Right atrium auricular region (tissue), 2 donors: ENCODE measurements around the gene CAPZB. TPM values are rescaled to one million over a fixed set of nuclear protein-coding genes. Genes with fewer than 3 reads are reported as not detected.

Experiments used
- DNase-seq: peaks from one replicate; pipeline ENCODE4 v3.0.0-alpha.2; 2019; ENCODE audit warnings: low spot score
- H3K27ac ChIP-seq, 2 donors: fragments of 200-600 bp; sonication (generic); 1 replicate in 1 of 2; 2 replicates in 1 of 2; pipeline ENCODE4 v1.5.1; 2016 to 2019
- H3K27me3 ChIP-seq, 2 donors: fragments of 200-600 bp; sonication (generic); one replicate each; pipeline versions ENCODE4 v1.5.1 to v1.6.0; 2017 to 2019
- H3K36me3 ChIP-seq: fragments of 200-600 bp; sonication (generic); one replicate; pipeline ENCODE4 v1.5.1; 2016
- H3K4me1 ChIP-seq, 2 donors: fragments of 200-600 bp; sonication (generic); one replicate each; pipeline versions ENCODE4 v1.5.1 to v1.6.0; 2017 to 2019
- H3K4me3 ChIP-seq, 2 donors: fragments of 200-600 bp; sonication (generic); 1 replicate in 1 of 2; 2 replicates in 1 of 2; pipeline ENCODE4 v1.5.1; 2017 to 2019; ENCODE audit warnings: mild to moderate bottlenecking in 1 of 2, moderate library complexity in 1 of 2
- H3K9me3 ChIP-seq, 2 donors: fragments of 200-600 bp; sonication (generic); one replicate each; pipeline ENCODE4 v1.5.1; 2019
- total RNA-seq, 2 donors: library from RNA; depleted of rRNA; stranded (reverse); fragments of >200 nt; gene quantifications; one replicate each; pipeline ENCODE4 v1.1.0, GENCODE V29; 2016
- TF ChIP-seq, protein P1 (sequence below), 2 donors: fragments of 200-600 bp; sonication (generic); IDR thresholded peaks; one replicate each; pipeline ENCODE4 v1.5.1; 2019; ENCODE audit warnings: antibody characterized with exemption in 2 of 2

CAPZB gene
- total RNA-seq, 2 donors from 2014 or later: 87.8 to 122 TPM

DNA sequence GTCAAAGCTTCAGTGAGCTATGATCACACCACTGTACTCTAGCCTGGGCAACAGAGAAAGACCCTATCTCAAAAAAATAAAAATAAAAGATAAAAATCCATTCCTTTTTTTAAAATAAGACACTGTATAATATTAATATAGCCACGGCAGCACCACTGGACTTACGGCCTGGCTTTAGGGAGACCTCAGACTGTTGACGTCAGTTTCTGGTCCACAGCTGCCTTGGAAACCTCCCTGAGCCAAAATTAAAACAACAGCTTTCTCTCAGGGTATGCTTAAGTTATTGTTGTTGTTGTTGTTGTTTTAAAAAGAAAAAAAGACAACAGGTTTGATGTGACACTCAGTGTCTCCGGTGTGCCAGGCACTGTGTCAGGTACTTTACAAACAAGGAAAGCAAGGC, 42.0 kb downstream of the CAPZB start:
- Histone ChIP-seq H3K4me3 (no peak overlapping the region), H3K36me3 (no peaks in the 10 kb centered on the region), H3K27ac (peak overlapping the region; percentile 49 to 59), H3K27me3 (no peaks in the 10 kb centered on the region), H3K9me3 (no peaks in the 10 kb centered on the region), H3K4me1 (peaks cover 0 to 85% of the 10 kb centered on the region in 2 donors)
- DNase-seq: no peak
- TF ChIP-seq, protein P1, sequence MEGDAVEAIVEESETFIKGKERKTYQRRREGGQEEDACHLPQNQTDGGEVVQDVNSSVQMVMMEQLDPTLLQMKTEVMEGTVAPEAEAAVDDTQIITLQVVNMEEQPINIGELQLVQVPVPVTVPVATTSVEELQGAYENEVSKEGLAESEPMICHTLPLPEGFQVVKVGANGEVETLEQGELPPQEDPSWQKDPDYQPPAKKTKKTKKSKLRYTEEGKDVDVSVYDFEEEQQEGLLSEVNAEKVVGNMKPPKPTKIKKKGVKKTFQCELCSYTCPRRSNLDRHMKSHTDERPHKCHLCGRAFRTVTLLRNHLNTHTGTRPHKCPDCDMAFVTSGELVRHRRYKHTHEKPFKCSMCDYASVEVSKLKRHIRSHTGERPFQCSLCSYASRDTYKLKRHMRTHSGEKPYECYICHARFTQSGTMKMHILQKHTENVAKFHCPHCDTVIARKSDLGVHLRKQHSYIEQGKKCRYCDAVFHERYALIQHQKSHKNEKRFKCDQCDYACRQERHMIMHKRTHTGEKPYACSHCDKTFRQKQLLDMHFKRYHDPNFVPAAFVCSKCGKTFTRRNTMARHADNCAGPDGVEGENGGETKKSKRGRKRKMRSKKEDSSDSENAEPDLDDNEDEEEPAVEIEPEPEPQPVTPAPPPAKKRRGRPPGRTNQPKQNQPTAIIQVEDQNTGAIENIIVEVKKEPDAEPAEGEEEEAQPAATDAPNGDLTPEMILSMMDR (IDR thresholded peaks at IDR 0.05): no peak

DNA sequence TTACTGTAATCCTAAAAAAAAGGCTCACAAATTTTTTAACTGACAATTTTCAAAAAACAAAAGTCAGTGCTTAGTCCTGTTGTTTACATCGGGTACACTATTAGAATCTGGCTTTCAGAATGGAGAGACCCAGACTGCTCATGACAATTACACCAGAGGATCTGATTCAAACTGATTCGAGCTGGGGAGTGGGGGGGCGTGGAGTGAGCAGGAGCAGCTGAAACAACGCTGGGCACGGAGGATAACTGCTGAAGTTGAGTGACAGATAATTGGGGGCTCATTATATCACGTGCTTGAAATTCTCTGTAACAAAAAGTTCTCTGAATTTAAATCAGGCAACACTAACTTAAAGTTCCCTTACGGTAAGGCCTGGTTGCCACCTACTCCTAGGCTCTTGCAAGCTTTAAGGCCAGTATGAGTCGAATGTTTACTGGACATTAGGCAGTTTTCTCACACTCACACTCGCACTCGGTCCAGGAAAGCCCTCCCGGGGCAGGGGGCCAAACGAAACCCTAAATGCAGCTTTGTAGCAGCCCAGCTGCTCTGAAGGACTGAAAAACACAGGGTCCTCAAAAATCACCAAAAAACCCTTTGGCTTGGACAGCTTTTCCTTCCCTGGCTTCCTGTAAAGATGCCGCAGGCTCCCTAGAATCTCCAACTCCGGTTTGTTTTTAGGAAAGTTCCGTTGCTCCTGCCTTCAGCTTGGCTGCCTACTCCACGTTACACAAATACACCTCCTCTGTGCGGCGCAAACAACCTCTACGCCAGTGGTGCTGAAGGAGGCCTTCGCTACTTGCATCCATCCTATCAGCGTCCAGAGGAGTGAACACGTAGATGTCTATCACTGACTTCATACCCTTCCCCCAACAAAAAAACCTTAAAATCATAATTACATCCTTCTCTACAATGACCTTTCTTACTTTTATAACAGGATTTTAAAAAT, 42.9 kb downstream of the CAPZB start:
- H3K4me1 ChIP-seq: peaks cover 0 to 85% of the 10 kb centered on the region in 2 donors
- peak overlapping the region; percentile 49 to 59 for H3K27ac ChIP-seq
- TF ChIP-seq, protein P1 (IDR thresholded peaks at IDR 0.05): no peak
- no peaks in the 10 kb centered on the region for H3K27me3 ChIP-seq
- no peak for DNase-seq
- H3K36me3 ChIP-seq: no peaks in the 10 kb centered on the region
- no peak overlapping the region for H3K4me3 ChIP-seq
- H3K9me3 ChIP-seq: no peaks in the 10 kb centered on the region

DNA sequence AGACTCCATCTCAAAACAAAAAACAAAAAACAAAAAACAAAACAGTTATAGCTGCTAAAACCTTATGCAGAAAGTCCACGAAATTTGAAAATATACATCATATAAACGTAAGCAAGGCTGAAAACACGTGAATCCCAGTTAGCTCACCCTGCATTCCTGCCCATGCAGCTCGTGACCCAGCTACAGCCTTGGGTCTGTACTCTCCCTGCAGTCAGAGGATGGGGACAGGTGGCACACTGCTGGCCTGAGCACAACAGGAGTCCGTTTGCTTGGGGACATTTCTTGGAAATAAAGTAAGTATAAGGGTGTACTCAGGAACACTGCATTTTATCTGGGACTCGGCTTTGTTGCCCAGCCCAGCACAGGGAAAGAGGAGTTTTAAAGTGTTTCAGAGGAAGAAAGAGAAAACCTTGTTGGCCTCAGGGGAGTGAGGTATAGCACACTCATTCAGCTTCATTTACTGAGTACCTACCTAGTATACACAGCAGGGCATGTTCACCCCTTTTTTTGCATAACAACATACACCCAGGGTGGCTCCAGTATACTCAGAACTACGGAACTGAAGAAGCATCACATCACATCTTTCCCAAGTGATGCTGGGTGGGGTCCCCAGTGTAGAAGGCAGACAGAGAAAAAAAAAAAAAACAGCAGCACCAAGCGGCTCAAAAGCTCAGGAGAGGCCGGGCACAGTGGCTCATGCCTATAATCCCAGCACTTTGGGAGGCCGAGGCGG, 44.1 kb downstream of the CAPZB start:
- Histone ChIP-seq H3K4me3 (no peak overlapping the region), H3K4me1 (peaks cover 0 to 90% of the 10 kb centered on the region in 2 donors), H3K27me3 (no peaks in the 10 kb centered on the region), H3K36me3 (no peaks in the 10 kb centered on the region), H3K27ac (peak overlapping the region; percentile 86 to 90), H3K9me3 (no peaks in the 10 kb centered on the region)
- DNase-seq: no peak
- TF ChIP-seq, protein P1 (IDR thresholded peaks at IDR 0.05): no peak

DNA sequence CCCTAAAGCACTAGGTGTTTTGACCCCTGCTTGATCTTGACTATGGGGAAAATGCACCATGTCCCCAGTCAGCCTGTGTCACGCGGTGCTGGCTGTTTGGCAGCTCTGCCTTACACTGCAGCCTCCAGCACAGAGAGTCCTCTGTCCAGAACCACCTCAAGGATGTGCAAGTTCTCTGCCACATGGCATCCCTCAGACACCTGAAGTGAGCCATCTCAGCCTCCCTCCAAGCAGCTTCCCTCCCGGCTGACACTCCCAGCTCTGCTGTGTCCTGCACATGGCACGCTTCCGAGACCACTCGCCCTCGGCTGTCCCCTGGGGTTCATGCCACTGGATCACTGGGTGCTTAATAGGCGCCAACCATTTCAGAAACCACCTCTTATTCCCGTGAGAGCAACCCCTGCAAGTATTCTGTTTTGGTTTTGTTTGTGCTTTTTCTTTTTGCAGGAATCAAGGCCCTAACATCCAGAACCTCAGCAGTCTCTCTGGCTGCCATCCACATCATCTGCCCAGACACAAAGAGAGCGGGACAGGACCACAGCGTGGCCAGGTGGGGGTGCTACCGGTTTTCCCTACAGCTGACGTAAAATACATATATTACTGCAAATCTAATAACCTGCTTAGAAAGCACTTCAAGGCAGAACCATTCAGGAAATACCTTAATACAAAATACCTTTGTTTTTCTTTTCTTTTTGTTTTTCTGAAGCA, 45.7 kb downstream of the CAPZB start:
- Histone ChIP-seq H3K27ac (peak overlapping the region; percentile 86 to 90), H3K4me1 (peaks cover 0 to 95% of the 10 kb centered on the region in 2 donors), H3K27me3 (no peaks in the 10 kb centered on the region), H3K9me3 (no peaks in the 10 kb centered on the region), H3K36me3 (no peaks in the 10 kb centered on the region), H3K4me3 (no peak overlapping the region)
- no peak for DNase-seq
- TF ChIP-seq, protein P1 (IDR thresholded peaks at IDR 0.05): peak in 1 of 2 donors; percentile 50

DNA sequence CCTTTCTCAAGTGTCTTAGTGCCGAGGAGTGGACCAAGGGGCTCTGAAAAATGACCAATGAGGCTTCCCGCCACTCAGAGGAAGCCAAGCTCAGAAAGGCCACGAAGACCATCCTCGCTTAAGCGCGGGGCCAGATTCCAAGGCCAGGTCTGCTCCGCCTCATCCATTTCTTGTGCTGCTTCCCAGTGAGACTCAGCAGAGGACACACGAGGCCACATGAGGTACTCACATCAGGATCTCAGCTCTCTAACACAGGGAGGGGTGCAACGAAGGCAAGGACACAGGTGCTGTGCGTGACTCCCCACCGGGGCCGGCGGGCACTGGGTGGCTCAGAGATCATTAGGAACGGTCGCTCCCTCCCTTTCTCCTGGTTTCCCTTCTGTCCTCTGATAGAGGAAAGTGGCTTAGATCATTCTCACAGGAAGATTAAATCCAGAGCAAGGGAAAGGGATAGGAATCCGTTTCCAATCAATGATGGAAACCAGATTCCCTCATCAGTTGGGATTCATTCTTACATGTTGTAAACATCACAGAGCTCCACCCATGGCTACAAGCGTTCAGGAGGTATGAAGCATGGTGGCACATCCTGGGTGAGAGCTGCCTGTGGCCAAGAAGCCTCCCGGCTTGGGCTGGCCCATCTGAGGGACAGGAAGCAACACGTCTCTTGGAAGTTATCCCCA, 46.7 kb downstream of the CAPZB start:
- H3K4me1 ChIP-seq: peaks cover 0 to 99% of the 10 kb centered on the region in 2 donors
- peak overlapping the region; percentile 86 to 90 for H3K27ac ChIP-seq
- no peaks in the 10 kb centered on the region for H3K27me3 ChIP-seq
- H3K9me3 ChIP-seq: no peaks in the 10 kb centered on the region
- H3K36me3 ChIP-seq: no peaks in the 10 kb centered on the region
- DNase-seq: no peak
- no peak overlapping the region for H3K4me3 ChIP-seq
- TF ChIP-seq, protein P1 (IDR thresholded peaks at IDR 0.05): no peak
